Right ventricle myocardium superior (tissue), 1 donor: Measurements from ENCODE around the gene TRPC1. TPM values are rescaled to one million over a fixed set of nuclear protein-coding genes. Genes with fewer than 3 reads are reported as not detected.

Source experiments
- total RNA-seq: library from RNA; stranded (reverse); fragmentation: NEBNext Ultra II Directional; extraction: Animal tissue kit (Norgen Biotek cat#: 25700); gene quantifications from one replicate; pipeline ENCODE4 v1.2.1, GENCODE V29; 2021
- donor health status: DM: no; HTN: yes; CAD: no; lungs with severe emphysema.

Gene TRPC1
- total RNA-seq, 1 donor from 2014 or later, result 10.0 TPM

Other genes starting within 250 kb of the TRPC1 start
- gene ATR, start 145.3 kb upstream of the TRPC1 start, total RNA-seq, result 5.2 TPM
- 1.9 TPM for gene PLS1, start 127.6 kb upstream of the TRPC1 start, total RNA-seq
- 52.7 TPM for gene PCOLCE2, start 165.0 kb downstream of the TRPC1 start, total RNA-seq
- 10.6 TPM for gene PAQR9, start 239.6 kb downstream of the TRPC1 start, total RNA-seq